ENCODE data around the gene SLFNL1.

SLFNL1 gene

GRCh38 chr1:41019353-41019745 is 2.2 kb downstream of the SLFNL1 start:
- DNase-seq: no peak

DNA sequence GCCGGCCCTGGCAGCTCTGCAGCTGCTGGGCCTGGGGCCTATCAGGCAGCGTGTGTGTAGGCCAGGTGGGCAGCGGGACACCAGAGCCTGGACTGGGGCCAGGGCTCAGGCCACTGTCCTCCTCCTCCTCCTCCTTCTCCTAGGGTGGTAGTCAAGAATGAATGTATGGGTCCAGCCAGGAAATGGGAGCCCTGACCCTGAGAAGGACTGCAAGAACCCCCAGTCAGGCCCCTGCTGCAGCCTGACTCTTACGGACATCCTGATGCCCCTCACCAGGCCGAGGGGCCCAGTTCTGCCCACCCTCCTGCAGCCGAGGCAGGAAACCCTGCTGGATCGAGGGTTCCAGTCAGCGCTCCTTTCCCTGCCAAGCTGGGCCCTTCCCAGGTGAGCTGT is 3.5 kb downstream of the SLFNL1 start:
- DNase-seq: no peak

DNA sequence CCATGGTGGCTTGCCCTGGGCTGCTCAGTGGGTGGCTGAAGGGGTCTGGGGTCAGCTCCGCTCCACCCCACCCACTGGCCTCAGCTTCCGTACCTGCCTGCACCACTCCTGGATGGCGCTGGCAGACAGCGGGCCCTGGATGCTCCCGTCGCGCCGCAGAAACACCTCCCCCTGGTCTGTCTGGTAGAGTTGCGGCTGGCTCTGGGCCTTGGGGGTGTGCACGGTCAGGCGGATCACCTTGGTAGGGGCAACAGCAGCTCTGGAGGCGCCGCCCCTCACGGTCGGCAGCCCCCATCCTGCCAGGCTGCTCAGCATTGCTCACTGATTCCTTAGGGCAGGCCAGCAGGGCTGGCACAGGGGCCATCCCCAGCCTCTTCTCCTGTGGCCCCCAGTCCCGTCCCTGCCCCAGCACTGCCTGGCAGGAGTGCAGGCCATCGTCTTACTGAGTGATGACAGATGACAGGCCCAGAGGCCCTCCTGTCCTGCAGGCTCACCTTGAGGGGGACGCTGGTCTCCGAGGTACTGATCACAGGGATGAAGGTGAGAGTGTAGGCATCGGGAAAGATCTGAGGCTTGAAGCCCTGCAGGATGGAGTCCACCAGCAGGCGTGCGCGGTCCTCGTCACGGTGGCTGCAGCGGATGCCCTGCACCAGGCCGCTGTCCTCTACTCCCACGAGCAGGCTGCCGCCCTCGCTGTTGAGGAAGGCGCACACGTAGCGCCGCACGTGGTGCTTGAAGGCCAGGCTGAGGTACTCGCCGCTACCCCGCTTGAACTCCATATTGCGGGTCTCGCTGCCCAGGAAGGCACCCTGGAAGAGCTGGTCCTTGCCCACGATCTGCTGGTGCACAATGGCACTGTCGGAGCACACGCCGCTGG is 4.1 kb downstream of the SLFNL1 start:
- DNase-seq: no peak

- no peak for DNase-seq
These were observed 5.5 kb downstream of the SLFNL1 start for GRCh38 chr1:41015897-41016470.

DNA sequence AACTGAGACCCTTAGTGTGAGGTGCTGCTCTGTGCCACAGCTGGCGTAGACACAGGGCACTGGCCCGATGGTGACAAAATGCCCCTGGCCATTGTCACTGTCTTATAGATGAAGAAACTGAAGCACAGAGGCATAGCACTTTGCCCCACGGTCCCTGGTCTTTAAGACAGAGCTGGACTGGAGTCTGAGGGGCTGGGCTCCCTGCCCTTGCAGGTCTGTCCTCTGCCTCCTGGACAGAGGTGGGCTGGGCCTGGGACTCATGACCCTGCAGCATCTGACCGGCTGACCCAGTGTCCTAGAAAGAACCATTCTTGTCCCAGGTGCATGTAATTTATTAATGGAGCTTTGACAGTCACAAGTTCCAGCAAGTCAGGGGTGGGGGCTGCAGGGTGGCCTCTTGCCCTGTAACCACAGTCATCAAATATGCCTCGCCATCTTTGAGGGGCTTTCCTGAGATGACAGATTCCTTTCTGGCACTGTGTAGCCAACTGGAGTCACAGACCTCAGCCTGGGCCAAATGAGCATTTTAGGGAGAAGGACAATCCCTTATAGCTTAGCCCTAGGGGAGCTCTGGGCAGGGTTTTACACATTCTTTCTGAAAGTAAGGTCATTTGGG is 6.1 kb downstream of the SLFNL1 start:
- no peak for DNase-seq

DNA sequence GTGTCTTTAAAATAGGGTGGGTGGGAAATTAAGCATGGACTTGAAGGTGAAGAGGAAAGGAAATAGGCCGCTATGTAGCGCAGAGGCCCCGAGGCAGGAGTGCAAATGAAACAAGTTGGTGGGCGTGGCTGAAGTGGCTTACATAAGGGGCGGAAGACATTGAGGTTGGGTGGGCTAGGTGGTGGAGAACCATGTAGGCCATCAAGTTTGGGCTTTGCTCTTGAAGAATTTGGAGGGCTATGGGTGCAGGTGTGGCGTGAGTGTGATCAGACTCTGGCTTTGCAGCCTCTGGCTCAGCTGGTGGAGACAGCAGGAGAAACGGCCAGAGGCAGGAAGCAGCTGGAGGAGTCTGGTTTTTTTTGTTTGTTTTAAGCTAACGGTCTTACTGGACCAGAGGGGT is 6.7 kb downstream of the SLFNL1 start:
- no peak for DNase-seq

DNA sequence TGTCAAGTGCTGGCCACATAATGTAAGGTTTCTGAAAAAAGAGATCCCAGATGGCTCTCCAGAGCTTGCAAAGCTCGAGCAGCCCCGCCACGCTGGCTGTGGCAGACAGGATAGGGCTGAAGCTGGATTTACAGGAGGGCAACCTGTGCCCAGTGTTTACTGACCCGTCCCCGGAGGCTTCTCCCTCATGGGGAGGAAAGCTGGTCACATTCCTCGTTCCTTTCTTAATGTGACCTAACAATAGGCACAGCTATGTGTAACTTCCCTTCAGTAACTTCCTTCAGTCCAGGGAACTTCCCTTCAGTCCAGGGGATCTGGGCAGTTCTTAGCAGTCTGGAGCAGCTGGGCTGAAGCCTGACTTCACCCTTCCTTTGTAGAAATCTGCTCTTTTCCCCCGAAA is 7.7 kb downstream of the SLFNL1 start:
- no peak for DNase-seq

DNA sequence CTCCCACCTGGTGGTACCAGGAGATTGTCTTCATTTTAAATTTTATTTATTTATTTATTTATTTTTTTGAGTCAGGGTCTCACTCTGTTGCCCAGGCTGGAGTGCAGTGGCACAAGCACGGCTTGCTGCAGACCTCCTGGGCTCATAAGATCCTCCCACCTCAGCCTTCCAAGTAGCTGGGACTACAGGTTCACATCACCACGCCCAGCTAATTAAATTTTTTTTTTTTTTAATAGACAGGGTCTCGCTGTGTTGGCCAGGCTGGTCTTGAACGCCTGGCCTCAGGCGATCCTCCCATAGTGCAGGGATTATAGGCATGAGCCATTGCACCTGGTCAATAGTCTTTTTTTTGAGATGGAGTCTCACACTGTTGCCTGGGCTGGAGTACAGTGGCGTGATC is 8.5 kb downstream of the SLFNL1 start:
- DNase-seq: no peak

GRCh38 chr1:41010345-41010744 is 11.2 kb downstream of the SLFNL1 start:
- DNase-seq: no peak

- DNase-seq: no peak
These were observed 12.1 kb downstream of the SLFNL1 start for GRCh38 chr1:41009466-41009865.

DNA sequence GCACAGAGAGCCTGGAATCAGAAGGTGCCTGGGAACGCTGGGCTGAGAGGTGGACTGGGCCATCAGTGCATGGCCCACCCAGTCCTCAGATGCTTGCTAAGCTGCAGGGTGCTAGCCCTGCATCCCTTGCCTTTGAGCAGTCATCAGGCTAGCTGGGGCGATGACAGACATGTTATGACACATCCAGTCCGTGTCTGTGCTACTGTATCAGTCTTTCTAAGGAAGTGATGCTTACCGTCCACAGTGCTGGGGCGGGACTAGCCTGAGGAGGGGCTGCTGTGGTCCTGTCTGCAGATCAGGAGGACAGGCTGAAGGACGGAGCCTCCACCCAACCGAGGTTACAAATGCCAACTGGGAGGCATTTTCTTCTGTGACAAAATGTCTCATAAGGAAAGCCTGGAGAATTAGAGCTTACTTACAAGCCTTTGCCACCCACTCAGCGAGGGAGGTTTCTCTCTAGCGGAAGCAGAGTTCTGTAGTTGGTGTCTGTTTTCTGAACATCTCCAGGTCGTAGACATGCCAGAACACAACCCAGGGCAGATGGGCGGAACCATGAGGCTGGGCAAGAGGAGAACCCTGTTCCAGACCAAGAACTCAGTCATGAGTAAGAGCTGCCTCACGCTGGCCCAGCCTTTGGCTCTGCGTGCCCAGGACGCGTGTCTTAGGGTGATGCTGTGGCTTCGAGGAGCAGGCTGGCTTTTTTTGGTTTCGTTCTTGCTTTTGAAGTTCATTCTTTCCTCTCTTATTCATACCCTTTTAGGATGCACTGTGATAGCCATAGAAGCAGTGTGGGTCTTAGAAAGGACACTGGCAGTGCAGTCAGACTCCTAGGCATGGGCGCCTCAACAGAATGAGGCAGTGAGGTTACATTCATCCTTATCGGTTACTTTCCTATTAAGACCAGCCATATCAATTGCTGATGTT is 14.3 kb downstream of the SLFNL1 start:
- no peak for DNase-seq

GRCh38 chr1:41005876-41006275 is 15.6 kb downstream of the SLFNL1 start:
- no peak for DNase-seq

DNA sequence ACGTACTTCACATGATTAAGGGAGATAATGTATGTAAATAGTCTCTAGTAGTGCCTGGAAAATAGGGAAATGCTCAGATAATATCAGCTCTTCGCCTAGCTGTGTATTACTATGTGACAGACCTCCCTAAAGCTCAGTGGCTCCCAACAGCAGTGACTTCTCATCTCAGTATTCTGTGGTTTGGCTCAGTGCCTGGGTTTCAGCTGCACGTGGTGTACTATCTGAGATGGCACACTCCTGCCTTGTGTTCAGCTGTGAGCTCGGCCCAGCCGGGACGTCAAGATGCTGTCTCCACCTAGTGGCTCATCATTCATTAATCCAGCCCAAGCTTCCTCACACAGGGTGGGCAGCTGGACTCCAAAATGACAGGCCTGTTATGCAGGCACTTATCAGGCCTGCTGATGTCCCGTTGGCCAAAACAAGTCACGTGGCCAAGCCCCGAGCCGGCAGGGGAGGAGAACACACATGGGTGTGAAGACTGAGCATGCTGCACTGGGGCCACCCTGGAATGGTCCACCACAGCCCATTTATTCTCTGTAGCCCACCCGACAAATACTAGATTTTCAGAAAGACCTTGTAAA is 17.8 kb downstream of the SLFNL1 start:
- DNase-seq: peak; percentile 99

DNA sequence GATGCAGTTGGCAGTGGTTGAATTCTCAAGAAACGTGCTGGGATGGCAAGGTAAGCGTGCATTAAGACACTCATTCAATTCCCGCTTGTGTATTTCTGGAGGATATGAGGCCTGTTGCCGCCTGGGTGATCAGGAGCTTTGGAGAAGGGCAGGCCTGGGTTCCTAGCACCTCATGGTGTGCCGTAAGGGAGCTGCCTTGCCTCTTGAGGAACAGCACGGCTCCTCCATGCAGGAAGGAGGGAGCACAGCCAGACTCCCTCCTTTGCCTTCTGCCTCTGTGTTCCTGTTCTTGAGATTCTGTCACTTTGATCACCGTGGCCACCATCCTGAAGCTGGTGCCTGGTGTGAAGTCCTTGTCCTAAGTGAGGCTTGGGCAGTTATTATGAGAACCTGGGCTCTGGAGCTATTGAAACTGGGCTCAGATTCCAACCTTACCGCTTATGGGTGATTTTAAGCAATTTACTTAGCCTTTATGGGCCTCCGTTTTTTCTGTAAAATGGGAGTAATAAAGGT is 18.3 kb downstream of the SLFNL1 start:
- DNase-seq: peak; percentile 49

- DNase-seq: no peak
These were observed 22.9 kb downstream of the SLFNL1 start for GRCh38 chr1:40998668-40999067.

DNA sequence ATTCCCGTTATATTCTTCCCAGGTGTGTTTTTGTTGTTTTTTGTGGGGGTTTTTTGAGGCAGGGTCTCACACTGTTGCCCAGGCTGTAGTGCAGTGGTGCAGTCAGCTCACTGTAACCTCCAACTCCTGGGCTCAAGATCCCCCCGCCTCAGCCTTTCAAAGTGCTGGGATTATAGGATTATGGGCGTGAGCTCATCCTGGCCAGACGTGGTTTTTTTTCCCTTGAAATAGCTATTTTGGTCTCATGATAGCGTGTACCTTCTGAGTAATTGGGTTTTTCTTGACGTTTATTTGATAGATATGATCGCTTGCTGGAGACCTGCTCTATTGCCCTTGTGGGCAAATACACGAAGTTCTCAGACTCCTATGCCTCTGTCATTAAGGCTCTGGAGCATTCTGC is 24.4 kb downstream of the SLFNL1 start:
- no peak for DNase-seq

DNA sequence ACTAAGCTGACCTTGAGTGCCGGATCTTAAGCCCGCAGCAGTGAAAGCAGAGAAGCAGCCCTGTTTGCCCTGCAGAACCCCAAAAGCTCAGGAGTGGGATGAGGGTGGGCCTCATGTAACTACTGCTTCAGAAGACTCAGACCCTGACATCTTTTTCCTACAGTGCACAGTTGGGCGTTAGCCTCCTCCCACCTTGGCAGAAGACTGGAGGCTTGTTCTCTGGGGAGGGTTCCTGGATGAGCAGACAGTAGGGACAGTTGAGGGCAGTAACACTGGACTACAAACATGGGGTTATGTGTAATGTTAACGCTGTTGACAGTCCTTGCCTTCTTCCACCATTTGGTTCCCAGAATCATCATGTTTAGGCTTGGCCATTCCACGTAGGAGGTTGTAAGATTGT is 32.5 kb downstream of the SLFNL1 start:
- no peak for DNase-seq

DNA sequence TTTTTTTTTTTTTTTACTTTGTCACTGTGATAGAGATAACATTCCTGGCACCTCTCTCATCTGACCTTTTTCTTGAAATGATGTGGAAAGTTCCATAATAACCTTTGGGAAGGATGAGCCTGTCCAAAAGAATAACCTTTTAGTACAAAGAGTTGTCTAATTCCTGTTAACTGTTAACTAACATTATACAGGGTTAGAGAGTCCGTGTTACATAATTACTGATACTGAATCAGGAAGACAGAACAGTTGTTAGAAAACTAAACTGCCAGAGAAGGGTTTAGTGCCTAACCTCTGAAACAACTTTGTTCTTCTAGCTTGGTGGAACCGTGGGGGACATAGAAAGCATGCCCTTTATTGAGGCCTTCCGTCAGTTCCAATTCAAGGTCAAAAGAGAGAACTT is 33.2 kb downstream of the SLFNL1 start:
- no peak for DNase-seq

DNA sequence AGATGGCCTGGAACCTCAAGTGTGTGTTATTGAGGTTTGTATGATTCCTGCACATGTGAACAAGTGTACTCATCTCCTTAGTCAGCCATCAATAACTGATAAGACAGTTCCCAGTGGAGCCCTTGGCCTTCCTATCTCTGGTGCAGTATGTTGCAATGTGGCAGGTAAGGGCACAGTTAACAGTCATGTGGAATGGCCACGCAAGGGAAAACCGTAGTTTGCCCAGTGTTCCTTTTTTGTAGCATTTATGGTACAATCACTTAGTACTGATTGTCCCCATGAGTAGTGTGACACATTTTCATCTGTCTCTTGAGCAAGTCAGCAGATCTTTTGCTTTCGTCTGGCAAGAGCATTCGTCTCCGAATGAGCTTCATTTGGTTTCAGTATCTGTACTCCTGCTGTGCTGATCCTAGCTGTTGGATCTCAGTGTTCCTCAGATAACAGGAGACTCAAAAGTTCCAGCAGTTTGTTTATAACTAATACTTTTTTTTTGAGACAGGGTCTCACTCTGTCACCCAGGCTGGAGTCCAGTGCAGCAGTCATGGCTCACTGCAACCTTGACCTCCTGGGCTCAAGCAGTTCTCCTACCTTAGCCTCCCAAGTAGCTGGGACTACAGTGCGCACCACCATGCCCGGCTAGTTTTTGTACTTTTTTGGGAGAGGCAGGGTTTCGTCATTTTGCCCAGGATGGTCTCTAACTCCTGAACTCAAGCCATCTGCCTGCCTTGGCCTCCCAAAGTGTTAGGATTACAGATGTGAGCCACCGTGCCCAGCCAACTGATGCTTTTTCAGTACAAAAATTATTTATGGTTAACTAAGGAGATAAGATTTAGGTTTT is 33.9 kb downstream of the SLFNL1 start:
- no peak for DNase-seq

DNA sequence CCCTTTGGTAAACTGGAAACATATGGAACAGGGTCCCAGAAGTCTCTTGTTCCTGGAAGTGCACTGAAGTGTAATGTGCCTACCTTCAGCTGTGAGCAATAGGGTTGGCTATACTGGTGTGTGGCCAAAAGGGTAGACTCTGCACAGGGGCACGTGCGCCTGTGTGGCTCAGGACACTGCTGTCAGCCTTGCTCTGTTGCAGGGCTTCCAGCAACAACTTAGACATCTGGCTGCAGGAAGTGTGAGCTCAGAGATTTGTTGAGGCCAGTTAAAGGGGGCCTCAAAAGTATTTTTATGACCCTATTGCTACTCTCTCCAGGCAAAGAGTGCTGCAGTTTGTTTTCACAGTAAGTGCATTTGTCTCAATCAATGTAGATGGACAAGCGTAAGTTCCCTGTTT is 34.6 kb downstream of the SLFNL1 start:
- DNase-seq: no peak

GRCh38 chr1:40986328-40986783 is 35.2 kb downstream of the SLFNL1 start:
- DNase-seq: peak; percentile 41

DNA sequence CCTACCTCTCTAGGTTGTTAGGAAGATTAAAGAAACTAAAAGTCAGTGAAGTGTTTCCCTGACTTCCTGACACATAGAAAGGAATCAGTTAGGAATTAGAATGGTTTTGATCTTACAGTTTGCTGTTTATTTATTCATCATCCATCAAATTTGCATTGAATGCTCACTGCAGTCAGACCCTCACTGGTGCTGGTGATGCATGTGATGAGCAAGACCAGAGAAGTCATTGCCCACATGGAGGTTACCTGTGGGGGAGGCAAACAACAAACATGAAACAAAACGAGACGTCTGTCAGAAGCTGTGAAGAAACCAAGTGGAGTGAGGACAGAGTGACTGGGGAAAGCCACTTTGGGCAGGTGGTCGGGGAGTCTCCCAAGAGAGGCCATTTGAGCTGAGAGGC is 35.6 kb downstream of the SLFNL1 start:
- no peak for DNase-seq
